Activated CD4-positive, alpha-beta T cell treated with anti-CD3 and anti-CD28 coated beads, Interleukin-2, Interleukin-6, amounts not matched to agents 100 ng/mL and 50 ng/mL, durations not matched to agents 16 hours and 8 hours (primary cell): Measurements from ENCODE around the gene SBF2.
"Not testable (repeated sequence)": the region's sequence is repeated elsewhere in the genome, so short reads cannot be mapped to it uniquely, and the experiment has no call there.

Source experiments
- DNase-seq: peaks from one replicate; pipeline ENCODE4 v3.0.0-alpha.2; 2020

SBF2 gene

DNA sequence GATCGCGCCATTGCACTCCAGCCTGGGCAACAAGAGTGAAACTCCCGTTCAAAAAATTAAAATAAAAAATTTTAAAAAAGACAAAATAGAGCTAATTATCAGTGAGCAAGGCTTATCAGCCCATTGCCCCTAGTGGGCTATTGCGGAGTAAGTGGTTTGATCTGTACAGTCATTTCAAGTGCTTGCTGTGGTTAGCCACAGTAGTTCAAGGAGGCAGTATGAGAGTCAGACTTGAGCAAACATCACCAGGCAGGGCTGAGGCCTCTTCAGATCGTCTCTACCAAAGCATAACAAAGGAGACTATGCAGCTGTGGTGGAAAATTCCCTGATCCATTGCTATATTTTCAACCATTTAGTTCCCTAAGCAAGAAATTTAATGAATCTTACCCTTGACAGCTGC lies 4.3 kb upstream of the SBF2 start:
- DNase-seq: peak; percentile 83

DNA sequence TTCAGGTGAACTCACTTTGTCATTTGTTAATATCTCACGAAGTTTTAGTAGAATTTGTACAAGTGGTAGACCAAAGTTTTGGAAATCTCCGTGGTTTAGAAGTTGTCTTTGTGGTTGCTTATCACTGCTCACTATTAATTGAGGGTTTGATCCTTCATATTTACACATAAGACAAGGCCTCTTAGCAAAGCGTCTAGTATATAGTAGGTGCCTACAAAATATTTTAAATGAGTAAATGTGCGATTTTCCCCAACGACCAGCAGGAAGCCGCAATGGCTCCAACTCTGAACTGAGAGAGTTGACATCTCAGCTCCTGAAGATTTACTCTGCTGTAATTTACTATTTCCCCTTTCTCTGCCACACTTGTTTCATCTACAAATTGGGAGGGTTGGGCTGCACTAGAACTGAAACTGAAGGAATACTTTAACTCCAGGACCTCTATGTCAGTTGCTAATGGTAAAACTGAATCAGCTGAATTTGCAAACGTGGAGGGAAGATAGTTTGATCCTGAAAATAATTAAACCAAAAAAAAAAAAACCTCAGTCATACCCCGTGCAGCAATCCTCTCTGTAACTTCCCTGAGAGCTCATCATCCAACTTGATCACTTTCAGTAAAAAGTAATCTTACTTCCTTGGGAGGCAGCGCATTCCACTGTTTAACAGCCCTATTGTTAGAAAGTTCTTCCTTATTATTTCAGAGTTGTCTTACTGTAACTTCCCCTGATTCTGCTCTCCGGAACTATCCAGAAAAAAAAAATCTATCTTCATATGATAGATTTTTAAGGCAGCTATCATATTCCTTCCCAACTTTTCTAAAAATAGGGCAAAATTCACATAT lies 1.3 kb upstream of the SBF2 start:
- DNase-seq: no peak

DNA sequence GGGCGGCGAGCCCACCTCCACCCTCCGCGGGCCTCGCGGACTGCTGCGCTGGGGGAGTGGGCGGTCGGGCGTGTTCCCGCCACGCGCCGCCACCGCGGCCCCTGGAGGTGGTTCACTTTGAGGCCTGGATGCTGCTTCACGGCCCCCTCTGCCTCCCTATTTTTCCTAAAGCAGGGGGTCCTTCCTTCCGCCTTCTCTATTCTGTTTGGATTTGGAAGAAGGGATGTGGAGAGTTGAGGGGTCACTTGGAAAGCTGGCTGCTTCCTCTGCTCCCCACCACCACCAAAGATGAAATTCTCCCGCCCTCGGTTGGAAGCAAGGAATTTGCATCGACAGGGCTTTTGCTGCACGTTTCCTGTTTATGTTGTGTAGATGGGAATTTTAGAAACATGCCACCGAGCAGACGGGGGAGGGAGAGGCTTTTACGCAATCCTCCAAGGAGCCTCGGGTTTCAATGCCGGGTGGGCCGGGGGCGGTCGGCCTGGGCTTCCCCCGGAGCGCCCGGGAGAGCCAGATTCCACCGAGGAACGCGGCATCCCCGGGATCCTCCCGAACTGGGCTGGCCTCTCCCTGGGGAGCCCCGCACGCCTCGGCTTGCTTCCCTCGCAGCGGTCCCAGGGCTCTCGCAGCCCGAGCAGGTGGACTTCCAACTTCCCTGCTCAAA lies 403 bp upstream of the SBF2 start:
- DNase-seq: no peak

DNA sequence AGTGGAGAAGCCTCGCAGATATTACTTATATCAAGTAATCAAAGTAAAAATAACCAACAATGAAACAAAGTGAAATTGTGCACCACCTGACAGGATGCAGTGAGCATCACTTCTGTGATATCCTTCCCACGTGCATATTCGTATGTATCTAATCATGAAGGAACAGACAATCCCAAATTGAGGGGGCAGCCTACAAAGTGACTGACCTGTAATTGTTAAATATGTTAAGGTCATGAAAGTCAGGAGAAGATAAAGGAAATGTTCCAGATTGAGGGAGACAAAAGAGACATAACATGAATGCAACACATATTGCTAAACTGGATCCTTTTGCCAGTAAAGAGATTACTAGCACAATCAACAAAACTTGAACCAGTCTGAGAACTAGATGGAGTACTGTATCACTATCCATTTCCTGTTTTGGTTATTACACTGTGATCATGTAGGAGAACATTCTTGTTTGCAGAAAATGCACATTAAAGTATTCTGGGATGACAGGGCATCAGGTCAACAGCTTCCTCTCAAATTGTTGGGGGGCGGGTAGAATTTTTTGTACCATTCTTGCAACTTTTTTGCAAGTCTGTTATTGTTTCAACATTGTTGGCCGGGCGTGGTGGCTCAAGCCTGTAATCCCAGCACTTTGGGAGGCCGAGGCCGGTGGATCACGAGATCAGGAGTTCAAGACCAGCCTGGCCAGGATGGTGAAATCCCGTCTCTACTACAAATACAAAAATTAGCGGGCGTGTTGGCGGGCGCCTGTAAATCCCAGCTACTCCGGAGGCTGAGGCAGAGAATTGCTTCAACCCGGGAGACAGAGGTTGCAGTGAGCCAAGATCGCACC lies 2.0 kb downstream of the SBF2 start:
- no peak for DNase-seq

DNA sequence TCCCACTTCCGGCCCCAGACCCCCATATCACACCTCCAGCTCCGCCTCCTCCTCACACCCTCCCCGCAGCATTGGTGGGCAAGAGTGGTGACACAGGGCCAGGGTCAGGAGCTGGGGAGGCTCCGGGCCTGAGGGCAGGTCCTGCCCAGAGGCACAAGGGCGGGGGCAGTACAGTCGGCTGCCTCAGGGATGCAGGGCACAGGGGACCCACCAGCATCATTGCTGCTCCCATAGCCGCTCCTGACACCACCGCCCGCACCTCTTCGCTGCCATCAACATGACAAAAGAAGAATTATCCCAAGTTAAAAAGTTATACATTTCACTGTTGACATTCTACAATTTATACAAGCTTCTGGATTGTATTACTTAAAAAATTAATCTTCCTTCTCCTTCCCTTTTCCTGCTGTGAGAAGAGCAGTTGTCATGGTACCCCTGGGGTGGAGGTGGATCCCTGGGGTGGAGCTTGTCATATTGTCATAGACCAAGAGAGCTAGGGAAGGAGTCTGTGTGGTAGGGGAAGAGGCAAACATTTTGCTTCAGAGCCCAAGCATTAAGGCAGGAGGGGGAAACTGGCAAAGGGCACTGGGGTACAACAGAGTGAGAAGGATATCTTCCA lies 4.1 kb downstream of the SBF2 start:
- no peak for DNase-seq

DNA sequence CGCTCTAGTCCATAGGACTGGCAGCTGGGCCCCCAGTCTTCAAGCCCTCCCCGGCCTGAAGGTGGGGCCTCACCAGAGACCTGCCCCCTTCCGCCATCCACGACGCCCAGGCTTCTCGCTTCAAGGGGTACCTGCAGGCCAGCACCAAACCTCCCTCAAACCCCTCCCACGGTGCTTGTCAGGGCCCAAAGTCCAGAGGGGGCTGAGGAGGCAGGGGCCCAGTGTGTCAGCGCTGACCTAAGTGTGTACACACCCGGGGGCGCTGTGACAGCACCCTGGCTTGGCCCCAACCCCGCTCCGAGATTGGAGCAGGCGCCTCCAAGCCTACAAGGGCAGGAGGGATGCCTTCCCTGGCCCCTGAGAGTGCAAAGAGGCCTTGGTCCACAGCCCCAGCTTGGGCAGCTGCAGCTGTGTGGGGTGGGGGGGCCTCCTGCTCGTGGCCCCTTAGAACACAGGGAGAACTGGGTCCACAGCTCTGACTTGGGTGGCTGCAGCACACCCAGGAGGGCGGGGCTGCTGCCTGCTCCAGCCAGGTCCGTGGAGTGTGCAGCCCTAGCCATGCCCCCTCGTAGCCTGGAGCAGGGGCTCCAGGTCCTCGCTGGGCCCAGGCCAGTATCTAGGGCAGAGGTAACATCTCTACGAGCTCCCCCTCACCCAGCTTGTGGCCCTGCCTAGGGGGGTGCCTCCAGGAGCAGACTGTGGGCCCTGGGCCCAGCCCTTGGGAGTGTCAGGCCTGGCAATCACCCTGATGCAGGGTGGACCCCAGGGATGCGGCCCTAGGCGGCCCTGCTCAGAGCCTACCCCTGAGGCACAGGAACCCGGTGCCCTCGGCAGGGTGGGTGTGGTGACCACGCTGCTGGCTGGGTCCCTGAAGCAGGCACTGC lies 4.9 kb downstream of the SBF2 start:
- no peak for DNase-seq

DNA sequence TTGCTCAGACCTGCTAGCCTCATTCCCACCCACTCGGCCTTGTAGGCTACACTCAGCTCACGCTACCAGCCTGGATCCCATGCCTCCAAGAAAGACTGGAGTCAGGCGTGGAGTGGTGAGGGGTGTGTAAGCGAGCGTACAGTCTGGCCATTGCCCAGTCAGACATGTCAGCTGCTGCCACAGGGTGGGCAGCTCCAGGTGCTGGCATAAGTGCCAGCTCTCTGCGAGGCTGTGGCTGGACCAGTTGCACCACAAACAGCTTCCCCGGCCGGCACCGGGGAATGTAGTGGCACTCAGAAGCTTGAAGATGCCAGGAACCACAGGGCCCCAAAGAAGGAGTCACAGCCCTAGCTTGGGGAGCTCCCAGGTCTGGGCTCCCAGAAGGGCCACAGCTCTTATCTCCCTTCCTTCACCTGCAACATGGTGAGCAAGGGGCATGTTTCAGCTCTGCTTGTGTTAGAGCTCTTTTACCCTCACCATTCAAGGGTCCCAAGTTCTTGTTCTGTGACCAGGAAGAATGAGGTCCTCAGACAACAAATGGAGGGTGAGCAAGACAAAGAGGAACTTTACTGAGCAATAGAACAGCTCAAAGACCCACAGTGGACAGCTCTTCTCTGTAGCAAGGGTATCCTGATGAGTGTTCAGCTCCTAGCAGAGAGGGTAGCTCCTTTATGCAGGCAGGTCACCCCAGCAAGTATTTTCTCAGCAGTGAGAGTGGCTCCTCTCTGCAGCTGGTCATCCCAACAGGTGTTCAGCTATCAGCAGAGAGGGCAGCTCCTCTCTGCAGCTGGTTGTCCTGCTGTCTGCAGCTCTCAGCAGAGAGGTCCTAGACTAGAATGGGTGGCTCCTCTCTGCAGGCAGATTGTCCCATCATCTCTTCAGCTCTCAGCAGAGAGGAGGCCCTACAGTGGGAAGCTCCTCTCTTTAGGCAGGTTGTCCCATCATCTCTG lies 6.0 kb downstream of the SBF2 start:
- DNase-seq: no peak

DNA sequence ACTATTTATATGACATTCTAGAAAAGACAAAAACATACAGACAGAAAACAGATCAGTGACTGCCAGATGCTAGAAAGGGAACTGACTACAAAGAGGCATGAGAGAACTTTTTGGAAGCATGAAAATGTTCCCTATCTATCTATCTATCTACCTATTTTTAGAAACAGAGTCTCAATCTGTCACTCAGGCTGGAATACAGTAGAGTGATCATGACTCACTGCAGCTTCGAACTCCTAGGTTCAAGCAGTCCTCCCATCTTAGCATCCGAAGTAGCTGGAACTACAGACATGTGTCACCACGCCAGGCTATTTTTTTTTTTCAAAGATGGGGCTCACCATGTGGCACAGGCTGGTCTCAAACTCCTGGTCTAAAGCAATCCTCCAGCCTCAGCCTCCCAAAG lies 6.9 kb downstream of the SBF2 start:
- DNase-seq: no peak

DNA sequence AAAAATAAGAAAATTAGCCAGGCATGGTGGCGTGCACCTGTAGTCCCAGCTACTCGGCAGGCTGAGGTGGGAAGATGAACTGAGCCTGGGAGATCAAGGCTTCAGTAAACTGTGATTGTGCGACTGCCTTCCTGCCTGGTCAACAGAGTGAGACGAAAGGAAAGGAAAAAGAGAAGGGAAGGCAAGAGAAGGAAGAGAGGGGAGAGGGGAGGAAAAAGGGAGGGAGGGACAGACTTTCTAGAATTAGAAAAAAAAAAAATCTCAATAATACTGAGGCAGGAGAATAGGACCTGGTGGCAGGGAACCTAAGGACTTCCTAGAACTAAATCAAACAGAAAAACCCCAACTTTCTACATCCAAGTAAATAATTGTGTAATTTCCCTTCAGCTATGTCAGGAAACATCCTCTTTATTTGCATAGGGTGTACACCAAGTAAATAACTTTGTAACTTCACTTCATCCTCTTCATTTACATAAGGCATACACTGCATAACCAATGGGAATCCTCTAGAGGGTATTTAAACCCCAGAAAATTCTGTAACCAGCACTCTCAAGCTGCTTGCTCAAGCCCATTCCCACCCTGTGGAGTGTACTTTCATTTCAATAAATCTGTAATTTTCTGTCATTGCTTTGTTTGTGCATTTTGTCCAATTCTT lies 8.7 kb downstream of the SBF2 start:
- no peak for DNase-seq

DNA sequence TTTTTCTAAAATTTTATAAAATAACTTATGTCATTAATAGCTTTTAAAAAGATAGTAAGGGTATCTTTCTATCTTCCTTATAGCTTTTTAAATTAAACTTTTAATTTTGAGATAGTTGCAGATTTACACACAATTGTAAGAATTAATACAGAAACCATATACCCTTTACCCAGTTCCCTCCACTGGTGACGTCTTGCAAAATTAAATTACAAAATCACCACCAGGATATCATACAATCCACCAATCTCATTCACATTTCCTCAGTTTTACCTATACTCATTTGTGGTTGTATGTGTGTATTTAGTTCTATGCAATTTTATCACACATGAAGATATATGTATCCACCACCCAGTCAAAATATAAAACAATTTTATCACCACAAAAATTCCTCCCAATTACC lies 10.0 kb downstream of the SBF2 start:
- DNase-seq: no peak

DNA sequence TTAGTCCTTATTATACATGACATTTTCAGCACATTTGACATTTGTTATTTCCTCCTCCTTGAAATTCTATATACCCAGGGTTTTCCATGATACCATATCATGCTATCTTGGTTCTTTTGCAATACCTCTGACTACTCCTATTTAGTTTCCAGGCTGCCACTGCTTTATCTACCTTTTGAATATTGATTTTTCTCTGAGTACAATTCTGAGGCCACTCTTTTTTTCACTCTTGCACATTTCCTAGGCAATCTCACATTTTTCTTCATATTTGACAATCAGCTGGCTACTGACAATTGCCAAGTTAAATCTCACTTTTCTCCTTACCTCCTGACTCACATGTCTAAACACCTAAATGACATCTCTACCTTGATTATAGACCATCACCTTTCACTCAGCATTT lies 11.9 kb downstream of the SBF2 start:
- DNase-seq: no peak

DNA sequence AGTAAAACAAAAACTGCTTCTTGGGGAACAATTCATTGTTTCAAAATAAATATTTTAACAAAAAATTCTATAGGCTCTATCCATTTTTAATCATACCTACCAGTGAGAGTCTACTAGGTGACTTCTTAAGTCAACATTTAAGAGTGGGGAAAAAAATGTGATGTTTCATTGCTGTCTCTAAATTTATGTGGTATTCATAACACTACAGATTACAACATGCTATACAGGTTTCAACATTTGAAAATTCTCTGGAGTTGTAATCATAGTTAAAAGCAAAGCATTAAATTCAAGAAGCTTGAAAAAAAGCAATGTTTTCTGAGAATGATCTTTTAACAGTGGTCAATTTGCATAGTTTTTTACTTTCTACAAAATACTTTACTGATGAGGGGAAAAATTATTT lies 18.3 kb downstream of the SBF2 start:
- DNase-seq: no peak

DNA sequence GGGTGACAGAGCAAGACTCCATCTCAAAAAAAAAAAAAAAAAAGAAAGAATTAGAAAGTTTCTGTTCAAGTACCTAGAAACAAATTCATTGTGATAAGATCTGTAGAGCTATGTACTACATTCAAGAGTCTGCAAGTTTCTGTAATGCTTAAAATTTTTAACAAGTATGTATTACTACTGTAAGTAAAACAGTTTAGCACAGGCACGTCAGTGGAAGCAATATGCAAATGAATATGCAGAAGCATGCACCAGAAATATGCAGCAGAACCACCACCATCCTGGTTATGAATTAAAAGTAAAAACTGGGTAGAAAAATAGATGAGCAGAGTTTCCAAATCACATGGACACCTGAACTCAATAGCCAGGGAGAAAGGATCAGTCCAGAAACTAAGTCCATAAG lies 19.3 kb downstream of the SBF2 start:
- DNase-seq: no peak

DNA sequence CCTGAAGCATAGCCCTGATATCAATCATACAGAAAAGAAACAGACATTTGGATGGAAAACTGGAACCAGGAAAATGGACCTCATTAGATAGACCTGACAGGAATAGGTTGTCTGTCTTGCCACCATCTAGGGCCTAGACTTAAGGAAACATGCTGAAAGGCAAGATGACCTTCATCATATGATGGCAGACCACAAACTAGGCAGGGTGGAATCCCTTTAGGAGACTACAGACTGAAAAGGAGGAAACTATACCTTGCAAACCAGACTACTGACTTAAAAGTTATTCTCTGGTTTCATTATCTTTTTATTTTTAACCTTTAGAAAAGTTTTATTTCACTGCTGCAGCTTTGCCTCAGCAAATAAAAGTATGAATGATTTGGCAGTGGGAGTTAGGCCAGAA lies 20.3 kb downstream of the SBF2 start:
- no peak for DNase-seq

DNA sequence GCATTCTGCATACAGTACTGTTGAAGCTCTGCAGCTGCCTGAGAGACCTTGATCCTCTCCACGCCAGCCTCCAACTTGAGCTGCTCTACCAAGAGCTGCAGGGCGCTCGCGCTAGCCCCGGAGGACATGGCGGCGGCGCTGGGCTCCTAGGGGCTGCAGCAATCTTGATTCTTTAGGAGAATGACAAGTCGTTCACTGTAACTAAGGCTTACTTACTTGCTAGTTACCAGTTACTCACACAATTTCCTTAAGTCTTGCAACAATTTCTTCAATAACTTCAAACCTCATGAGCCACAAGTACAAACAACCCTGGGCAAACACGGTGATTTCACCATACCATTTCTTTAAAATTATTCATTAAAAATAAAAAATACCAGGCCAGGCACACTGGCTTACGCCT lies 21.9 kb downstream of the SBF2 start:
- no peak for DNase-seq

DNA sequence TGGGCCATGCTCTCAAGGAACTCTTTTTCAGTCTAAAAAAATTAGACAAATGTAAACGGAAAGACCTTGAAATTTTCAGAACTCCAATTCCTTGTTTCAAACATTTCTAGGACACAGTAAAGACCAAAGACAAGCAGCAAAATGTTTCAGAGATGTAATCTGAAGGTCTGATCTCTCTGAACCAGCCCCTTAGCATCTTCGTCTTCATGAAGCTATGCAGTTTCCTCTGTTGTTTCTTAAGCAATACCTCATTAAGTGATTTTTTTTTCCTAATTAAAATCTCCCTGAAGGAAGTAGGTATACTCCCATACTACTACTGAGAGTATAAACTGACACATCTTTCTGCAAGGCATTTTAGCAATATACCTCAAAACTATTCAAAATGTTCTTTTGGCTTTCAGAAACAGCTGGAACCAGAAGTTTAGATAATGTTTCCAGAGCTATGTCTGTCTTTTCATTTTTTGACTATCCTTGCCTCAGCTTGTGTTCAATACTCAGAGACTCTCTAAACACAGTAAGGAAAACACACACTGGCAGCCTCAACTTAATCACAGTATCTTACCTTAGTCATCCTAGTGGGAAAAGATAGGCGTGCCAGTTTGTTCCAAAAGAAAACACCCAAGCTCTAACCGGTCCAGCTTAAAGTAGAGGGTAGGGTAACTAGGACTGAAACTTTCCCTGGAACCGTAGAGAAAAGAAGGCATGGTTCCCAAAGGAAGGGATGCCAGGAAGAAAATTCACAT lies 25.1 kb downstream of the SBF2 start:
- no peak for DNase-seq

DNA sequence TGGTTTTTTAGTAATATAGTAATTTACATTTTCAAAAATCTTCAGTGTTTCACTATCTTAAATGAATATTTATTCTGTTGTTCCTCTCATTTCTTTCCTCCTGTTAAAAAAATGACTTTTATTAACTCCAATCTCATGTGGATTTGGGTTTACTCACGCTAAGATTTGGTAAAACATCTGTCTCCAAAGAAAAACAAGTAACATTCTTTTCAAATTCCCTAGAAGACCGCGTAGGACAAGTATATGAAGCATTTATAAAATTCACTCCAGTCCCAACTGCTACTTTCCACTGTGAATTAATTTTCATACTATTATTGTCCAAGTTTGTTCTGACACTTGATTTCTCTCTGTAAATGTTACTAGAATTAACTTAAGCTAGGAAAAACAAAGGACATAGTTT lies 26.2 kb downstream of the SBF2 start:
- DNase-seq: no peak

DNA sequence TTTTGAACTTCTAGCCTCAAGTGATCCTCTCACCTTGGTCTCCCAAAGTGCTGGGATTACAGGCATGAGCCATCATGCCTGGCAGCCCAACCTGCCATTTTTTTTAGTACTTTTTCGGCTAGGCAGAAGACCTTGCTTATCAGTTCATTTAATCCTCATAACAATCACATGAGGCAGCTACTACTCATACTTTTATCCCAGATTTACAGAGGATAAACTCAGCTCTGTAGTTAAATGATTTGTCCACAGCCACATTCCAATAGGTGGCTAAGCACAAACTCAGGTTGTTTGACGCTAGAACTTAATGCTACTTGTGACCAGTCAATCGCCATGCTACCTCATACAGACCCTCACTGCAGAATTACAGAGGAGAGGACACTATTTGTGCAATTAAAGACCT lies 28.1 kb downstream of the SBF2 start:
- DNase-seq: no peak

DNA sequence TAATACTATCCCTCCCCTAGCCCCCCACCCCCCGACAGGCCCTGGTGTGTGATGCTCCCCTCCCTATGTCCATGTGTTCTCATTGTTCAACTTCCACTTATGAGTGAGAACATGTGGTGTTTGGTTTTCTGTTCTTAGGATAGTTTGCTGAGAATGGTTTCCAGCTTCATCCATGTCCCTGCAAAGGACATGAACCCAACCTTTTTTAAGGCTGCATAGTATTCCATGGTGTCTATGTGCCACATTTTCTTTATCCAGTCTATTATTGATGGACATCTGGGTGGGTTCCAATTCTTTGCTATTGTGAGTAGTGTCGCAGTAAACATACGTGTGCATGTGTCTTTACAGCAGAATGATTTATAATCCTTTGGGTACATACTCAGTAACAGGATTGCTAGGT lies 29.3 kb downstream of the SBF2 start:
- DNase-seq: not testable (repeated sequence)

DNA sequence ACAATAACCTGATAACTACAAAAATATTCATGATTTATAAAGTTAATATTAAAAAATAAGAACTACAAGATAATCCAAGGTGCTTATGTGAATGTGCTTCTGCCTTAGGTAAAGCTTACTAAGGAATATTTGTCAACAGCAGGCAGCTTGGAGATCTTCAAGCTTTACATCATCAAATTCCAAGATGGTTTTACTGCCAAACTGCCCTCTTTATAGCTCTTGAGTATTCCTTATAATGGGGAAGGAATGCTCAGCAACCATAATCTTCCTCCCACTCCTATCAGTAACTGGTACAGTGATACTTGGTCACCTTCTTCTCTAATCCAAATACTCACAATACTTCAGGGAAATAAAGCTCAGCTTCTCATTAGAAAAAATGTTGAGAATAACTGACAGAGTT lies 30.1 kb downstream of the SBF2 start:
- DNase-seq: no peak
